Skin of body (tissue), 2 donors: ENCODE results near the gene TM9SF4. TPM values are rescaled to one million over a fixed set of nuclear protein-coding genes. Genes with fewer than 3 reads are reported as not detected.
"Not testable (repeated sequence)": the region's sequence is repeated elsewhere in the genome, so short reads cannot be mapped to it uniquely, and the experiment has no call there.

Source experiments
- DNase-seq: peaks from one replicate; lab custom pipeline; 2025; lab: John Stamatoyannopoulos, UW
- total RNA-seq: library from RNA; depleted of rRNA; stranded (reverse); fragments of >200 nt; gene quantifications from one replicate; pipeline ENCODE4 v1.2.3, GENCODE V29; 2014

Gene TM9SF4
- total RNA-seq, 1 donor from 2014 or later = 23.8 TPM

GRCh38 chr20:32089637-32090362 is 19.7 kb upstream of the TM9SF4 start:
- no peak for DNase-seq

- no peak for DNase-seq
These were observed 17.6 kb upstream of the TM9SF4 start for GRCh38 chr20:32091888-32092346.

DNA sequence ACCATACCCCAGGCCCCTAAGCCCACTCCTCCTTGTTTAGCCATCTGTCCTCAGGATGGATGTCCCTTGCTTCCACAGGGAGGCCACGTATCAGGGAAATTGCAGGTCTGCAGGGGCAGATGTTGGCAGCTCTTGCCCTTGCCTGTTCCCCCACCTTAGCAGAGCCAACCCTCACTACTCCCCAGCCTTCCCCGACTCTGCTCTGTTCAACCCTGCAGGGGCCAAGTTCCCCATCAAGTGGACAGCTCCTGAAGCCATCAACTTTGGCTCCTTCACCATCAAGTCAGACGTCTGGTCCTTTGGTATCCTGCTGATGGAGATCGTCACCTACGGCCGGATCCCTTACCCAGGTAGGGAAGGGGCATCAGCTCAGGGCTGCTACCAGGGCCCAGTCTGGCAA is 10.7 kb upstream of the TM9SF4 start:
- DNase-seq = no peak

- DNase-seq = no peak
These were observed 611 bp upstream of the TM9SF4 start for GRCh38 chr20:32108814-32109391.

DNA sequence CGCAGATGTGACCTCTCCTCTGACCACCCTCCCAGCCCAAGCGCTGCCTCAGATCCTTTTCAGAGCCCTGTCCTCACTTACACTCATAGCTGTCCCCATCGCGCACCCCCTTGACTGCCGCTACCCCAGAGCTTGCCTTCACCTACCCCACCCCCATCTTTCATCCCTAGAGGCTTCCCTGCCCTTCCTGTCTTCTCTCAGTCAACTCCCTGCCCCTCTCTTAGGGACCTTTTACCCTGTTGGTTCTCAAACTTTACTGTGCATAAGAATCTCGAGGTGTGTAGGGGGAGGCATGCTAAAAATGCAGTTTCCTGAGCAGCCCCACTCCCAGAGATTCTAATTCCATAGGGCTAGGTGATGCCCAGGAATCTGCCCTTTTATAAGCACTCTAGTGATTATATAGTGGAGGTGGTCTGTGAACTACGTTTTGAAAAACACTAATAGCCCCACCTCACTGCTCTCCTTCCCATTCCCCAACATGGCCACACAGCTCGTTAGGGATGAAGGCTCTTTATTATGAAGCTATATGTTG is 725 bp downstream of the TM9SF4 start:
- DNase-seq = no peak

DNA sequence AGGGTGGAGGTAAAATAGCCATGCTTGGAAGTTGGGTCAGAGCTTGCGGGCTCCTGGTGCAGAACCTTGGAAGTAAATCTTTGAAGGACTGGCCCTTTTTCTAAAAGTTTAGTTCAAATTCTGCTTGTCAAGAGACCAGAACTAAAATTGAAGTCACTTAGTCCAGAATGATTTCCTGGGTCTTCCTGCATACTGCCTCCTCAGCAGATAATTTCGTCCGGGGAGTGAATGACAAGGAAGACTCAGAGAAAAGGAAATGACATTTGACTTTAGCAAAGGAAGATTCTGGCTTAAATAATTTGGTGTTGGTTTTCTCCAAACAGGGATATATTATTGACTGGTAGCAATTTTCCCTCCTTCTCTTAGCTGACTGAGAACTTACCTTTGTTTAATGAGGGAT is 1.2 kb downstream of the TM9SF4 start:
- DNase-seq = no peak

DNA sequence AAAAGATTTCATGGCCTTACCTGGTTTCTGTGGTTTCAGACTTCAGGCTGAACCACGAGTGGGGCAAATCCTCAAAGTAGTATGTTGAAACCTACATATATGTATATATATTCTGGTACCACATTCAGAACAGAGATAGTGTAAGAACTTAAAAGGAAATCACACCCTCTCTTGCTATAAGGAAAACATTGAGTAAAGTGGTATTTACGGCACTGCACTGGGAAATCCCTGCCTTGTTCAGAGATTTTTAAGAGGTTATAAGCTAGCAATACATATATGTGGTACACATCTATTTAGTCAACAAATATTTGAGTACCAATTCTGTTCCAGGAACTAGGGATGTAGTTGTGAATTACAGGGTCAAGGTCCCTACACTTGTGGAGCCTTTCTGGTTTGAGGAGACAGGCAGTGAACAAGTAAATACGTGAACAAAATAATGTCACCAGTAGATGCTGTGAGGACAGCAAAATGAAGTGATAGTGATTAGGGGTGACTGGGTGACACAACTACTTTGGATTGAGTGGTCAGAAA is 1.7 kb downstream of the TM9SF4 start:
- no peak for DNase-seq

- no peak for DNase-seq
These were observed 2.2 kb downstream of the TM9SF4 start for GRCh38 chr20:32111753-32112152.

DNA sequence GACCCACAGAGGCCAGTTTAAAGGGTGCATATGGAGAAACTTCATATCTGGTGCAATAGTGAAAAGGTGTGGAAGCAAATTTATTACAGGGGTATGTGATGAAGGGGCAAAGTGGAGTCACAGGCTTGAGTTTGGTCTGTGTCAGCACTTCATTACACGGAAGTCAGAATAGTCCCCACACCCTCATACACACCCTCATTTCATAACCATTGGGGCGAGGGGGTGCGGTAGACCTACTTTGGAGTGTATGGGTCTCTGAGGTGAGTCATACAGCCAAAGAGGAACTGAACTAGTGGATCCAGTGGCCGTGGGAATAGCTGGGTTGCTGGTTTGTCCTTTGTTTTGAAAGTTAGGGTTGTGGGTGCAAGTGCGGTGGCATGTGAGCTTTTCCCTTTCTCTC is 3.3 kb downstream of the TM9SF4 start:
- DNase-seq = no peak

DNA sequence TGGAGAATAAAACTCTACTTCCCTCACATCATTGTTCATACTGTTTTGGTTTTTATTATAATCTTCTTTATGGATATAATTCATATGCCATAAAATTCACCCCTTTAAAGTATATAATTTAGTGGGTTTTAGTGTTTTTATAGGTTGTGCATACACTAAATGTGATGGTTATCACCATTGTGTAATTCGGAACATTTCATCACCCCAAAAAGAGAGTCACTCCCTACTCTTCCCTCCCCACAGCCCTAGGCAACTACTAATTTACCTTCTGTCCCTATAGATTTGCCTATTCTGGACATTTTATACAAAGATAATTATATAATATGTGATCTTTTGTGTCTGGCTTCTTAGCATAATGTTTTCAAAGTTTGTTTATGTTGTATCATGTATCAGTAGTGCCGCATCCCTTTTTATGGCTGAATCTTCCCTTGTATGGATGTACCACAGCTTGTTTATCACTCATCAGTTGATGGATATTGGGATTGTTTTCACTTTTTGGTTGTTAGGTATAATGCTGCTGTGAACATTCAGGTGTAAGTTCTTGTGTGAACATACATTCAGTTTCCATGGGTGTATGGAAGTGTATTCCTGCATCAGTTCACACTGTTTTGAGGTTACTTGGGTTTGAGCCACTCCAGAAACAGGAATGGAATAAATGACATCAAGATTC is 4.2 kb downstream of the TM9SF4 start:
- no peak for DNase-seq

GRCh38 chr20:32114305-32114960 is 4.9 kb downstream of the TM9SF4 start:
- no peak for DNase-seq

- no peak for DNase-seq
These were observed 5.8 kb downstream of the TM9SF4 start for GRCh38 chr20:32115211-32115767.

- DNase-seq = no peak
These were observed 6.6 kb downstream of the TM9SF4 start for GRCh38 chr20:32116079-32116521.

GRCh38 chr20:32116796-32117195 is 7.3 kb downstream of the TM9SF4 start:
- not testable (repeated sequence) for DNase-seq

- DNase-seq = not testable (repeated sequence)
These were observed 8.9 kb downstream of the TM9SF4 start for GRCh38 chr20:32118427-32118826.

- DNase-seq = no peak
These were observed 10.2 kb downstream of the TM9SF4 start for GRCh38 chr20:32119734-32120133.

- DNase-seq = not testable (repeated sequence)
These were observed 12.4 kb downstream of the TM9SF4 start for GRCh38 chr20:32121908-32122307.

- no peak for DNase-seq
These were observed 13.6 kb downstream of the TM9SF4 start for GRCh38 chr20:32123088-32123487.

- no peak for DNase-seq
These were observed 15.5 kb downstream of the TM9SF4 start for GRCh38 chr20:32124916-32125454.

- DNase-seq = no peak
These were observed 16.0 kb downstream of the TM9SF4 start for GRCh38 chr20:32125506-32125905.

DNA sequence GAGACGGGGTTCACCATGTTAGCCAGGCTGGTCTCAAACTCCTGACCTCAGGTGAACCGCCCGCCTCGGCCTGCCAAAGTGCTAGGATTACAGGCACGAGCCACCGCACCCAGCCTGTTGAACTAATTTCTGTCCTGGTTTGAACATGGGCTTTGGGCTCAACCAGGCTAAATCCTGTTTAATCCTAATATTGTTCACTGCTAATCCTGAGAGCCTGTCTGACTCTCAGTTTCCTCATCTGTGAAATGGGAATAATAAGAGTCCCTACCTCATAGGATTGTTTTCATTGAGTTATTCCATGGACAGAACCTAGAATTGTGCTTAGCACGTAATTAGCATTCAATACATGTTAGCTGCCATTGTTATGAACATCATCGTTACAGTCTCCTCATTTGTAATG is 17.4 kb downstream of the TM9SF4 start:
- DNase-seq = no peak
